HK-2 (cell line): ENCODE data around the gene SEMA6B.
"Not testable (repeated sequence)": the region's sequence is repeated elsewhere in the genome, so short reads cannot be mapped to it uniquely, and the experiment has no call there.

ENCODE experiments used
- DNase-seq: peaks from one replicate; pipeline ENCODE4 v3.0.0-alpha.2; 2018; ENCODE audit not compliant: unreplicated experiment

Gene SEMA6B

DNA sequence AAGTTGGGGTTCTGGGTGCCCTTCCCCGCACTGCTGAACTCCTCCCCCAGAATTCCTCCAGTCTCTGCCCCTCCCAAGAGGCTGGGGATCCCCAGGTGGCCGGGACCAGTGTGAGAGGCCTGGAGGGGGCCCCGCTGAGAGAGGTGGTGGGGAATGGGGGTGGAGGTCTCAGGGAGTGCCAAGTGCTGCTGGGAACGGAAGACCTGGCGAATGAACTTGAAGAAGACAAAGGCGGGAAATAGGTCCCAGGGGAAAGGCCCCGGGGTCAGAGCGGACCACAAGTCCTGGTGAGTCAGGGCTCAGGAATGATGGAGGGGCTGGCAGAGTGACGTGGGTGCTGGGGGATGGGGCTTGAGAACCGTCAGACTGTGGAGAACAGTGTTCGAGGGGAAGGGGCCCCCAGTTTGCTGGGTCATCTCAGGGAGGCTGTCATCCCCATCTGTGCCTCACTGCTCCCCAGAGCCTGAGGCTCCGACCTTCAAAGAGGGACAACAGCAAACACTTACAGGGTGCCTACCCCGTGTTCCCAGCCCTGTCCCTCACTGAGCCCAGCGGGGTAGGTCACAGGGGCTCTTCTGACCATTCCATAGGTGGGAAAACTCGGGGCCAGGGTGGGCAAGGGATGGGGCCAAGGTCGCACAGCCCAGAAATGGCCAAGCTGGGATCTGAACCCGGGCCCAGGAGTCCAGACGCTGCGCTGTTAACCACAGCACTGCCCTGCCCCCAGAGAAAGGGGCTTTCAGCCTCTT is 16.0 kb upstream of the SEMA6B start:
- DNase-seq: peak; percentile 92

DNA sequence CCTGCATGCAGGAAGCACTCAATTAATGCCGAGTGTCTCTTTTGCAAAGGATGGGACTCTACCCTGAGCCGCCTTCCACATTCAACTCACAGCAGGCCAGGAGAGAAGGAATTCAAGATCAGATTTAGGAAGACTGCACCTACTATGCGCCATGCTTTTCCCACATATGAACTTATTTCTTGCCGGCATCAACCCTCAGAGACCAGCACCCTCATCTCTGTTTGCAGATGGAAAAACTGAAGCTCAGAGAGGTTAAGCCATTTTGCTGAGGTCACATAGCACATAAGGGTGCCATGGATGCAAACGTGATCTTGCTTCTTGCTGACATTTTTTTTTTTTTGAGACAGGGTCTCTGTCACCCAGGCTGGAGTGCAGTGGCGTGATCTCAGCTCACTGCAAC is 14.2 kb upstream of the SEMA6B start:
- DNase-seq: no peak

DNA sequence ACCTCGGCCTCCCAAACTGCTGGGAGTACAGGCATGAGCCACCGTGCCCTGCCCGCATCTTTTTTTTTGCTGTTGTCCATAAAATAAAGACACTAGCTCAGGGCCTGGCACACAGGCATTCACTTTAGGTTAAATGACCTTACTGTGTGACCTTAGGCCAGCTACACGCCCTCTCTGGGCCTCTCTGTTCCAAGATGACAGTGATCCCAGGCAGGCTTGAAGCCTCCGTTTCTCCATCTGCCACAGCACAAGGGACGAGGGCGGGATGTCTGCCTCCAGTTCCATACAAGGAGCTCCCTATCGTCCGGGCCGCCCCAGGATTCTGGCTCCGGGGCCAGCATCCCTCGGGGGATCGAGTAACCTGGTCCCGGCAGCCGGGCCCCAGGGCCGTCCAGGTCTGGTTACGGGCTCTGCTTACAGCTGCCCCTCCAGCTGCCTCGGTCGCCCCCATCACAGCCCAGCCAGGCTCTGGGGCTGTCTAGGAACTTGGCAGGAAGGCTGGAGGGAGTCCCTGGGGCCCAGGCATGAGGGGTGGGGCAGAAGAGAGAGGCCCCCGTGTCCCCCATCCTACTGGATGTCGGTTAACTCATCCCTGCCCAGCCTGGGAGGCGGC is 11.9 kb upstream of the SEMA6B start:
- DNase-seq: no peak

DNA sequence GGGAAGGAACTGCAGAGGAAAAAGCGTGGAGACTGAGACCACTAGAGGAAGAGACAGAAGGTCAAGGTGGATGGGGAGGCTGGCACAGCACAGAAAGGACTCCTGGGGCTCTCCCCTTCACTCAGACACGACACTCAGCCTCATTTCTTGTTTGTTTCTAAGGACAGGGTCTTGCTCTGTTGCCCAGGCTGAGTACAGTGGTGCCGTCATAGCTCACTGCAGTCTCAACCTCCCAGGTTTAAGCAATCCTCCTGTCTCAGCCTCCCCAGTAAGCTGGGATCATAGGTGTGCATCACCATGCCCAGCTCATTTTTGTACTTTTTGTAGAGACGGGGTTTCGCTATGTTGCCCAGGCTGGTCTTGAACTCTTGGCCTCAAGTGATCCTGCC is 11.4 kb upstream of the SEMA6B start:
- no peak for DNase-seq

DNA sequence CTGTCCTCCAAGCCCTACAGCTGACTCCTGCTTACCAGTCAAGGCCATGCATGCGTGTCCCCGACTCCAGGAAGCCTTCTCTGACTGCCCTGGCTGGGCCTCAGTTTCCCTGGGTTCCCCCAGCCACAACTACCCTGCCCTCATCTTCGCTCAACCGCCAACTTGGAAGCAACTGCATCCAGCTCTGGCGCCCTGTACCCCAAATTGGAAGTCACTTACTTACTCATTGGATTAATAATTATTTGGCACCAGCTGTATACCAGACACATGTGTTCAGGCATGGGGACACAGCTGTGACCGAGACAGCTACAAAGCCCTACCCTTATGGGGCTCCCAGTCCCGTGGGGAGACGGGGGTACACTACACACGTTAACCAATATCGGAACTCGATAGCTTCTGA is 10.9 kb upstream of the SEMA6B start:
- no peak for DNase-seq

DNA sequence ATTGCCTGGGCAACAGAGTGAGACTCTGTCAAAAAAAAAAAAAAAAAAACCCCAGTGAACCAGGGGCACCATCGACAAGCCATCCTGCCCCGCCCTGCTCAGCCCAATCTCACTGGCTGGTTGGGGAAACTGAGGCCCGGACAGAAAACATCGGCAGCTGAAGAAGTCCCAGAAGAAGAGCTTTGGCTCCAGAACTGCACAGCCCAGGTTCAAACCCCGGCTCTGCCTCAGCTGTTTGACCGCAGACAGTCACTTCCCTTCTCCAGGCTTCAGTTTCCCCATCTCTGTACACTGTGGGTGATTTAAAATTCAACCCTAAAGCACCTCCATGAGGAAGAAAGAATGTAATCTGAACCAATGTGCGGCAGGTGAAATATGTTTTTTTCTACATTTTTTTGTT is 9.4 kb upstream of the SEMA6B start:
- no peak for DNase-seq

DNA sequence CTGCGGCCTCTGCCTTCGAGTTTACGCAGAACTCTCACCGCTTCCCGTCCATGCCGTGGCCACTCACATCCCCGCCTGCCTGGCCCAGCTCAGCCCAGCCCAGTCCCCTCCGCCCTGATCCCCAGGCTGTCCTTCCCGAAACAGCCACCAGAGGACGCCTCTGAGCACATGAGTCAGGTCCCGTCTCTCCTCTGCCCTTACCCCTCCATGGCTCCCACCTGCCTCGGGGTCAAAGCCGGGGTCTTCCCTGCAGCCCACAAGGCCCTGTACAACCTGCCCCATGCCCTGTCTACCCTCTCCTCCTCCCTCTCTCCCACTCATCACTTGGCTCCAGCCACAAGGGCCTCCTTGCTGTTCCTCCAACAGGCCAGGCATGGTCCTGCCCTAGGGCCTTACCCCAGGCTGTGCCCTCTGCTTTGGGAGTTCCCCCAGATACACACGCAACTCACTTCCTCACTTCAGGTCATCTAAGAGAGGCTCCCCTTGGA is 8.1 kb upstream of the SEMA6B start:
- DNase-seq: peak; percentile 64

DNA sequence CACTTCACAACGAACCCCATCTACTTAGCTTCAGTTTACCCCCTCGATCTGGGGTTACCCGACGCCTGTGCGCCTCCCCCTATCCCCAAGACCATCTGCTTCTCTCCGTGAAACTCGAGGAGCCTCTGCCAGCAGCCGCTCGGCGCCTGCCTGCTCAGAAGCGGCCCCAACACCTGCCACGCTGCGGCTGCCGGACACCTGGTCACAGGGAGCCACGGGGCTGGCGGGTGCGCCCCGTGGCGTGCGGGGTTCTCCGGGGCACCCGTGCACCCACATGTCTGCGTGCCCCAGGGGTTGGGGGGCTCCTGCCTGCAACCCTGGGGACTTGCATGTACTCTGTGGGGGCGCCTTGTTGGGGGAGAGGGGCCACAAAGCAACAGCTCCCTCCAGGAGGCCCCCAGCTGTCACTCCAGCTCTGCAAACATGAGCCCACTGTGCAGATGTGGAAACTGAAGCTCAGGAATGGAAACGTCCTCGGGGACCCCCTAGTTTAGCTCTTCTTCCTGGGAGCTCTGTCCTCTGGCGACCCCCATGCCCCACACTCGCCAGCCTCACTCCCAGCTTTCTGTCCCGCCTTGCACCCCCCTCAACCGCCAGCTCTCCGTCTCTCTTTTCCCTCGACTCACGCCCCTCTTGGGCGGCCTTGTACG is 7.0 kb upstream of the SEMA6B start:
- DNase-seq: no peak

DNA sequence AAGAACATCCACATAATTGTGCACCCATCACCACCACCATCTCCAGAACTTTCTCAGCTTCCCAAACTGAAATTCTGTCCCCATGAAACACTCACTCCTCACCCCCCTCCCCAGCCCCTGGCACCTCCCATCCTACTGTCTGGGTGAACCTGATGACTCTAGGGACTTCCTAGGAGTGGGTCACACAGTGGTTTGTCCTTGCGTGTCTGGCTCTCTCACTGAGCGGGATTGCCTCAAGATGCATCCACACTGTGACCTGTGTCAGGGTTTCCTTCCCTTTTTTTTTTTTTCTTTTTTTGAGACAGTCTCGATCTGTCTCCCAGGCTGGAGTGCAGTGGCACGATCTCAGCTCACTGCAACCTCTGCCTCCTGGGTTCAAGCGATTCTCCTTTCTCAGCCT is 4.1 kb upstream of the SEMA6B start:
- DNase-seq: not testable (repeated sequence)

DNA sequence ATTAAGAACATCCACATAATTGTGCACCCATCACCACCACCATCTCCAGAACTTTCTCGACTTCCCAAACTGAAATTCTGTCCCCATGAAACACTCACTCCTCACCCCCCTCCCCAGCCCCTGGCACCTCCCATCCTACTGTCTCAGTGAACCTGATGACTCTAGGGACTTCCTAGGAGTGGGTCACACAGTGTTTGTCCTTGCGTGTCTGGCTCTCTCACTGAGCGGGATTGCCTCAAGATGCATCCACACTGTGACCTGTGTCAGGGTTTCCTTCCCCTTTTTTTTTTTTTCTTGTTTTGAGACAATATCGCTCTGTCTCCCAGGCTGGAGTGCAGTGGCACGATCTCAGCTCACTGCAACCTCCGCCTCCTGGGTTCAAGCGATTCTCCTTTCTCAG is 2.6 kb upstream of the SEMA6B start:
- not testable (repeated sequence) for DNase-seq

DNA sequence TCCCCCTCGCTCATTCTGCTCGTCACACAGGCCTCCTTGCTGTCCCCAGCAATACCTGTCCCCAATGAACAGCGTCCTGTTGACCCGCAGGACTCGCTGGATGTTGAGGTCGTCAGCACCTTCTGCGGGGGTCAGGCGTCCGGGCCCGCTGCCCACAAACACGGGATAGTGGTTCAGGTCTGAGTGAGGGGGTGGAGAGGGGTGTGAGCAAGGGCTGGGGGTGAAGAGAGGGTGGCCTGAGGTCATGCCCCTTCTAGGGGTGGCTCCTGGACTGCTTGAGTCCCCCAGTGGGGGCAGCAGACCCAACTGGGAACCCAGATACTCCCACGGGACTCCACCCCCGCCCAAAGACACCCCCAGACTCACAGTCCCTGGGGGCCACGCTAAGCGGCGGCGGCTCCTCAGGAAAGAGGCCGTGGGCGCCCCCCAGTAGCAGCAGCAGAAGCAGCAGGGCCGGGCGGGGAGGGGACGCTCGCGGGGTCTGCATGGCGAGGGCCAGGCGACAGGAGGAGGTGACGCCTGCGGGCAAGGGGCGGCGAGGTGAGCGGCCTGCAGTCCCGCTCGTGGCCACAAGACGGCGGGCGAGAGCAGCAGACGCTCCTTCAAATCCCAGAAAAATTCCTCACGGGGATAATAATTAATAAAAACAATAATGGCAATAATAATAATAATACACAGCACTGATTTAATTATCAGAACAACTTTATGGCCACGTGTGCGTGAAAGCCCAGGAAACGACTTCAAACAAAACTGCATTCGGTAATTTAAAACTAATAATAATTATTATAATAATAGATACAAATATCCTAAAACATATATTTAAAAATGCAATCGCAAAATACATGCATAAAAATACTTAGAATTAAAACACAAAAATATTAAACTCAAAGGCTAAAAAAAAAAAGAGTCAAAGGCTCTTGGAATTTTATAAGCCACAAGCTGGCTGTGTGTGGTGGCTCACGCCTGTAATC is 1.2 kb downstream of the SEMA6B start:
- no peak for DNase-seq

DNA sequence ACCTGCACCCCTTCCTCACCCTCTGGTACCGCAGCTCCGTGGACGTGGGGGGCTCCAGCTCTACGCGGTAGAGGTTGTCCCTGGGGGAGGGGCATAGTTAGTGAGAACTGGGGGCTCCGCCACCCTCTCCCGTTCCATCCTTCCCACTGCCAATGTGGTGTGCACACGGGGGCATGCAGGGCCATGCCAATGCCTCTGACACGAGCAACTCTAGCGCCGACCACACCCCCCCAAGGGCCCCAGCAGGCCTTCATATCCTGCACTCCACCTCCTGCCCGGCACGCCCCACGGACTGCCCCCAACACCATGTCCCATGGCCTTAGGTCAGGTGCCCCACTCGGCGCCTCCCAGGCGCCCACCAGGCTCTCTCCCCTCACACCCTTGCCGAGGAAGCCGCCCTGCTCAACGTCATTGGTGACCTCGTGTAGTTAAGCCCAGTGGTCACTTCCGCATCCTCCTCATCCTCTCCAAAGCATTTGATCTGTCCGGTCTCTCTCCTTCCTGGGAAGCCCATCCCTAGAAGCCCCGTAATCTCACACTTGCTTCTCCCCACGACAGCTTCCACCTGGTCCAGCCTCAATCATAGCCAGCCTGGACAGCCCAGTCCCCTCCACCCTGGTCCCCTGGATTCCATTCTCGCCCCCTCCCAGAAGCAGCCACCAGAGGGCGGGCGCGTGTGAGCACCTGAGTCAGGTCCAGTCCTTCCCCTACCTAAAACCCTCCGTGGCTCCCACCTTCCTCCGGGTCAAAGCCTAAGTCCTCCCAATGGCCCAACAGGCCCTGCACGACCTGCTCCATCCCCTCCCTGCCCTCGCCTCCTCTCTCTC is 2.1 kb downstream of the SEMA6B start:
- no peak for DNase-seq

DNA sequence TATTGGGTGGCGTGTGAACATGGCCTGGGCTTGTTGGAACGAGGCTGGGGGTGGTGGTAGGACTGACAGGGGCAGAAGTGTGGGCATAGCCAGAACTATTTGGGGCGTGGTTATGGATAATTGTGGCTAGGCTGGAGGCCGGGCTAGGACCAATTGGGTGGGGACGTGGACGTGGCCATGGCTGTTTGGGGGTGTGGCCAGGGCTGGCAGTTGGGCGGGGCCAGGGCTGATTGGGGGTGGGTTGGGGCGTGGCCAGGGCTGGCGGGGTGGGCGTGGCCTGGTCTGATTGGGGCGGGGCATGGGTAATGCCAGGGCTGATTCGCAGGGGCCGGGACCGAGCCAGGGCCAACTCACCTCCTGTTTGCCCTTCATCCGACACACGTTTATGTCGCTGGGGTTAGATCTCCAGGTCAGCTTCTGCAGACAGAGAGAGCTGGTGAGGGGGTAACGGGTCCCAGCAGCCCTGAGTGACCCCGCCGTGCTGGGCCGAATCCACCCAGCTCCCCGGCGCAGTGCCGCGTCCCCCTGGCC is 2.8 kb downstream of the SEMA6B start:
- DNase-seq: no peak

DNA sequence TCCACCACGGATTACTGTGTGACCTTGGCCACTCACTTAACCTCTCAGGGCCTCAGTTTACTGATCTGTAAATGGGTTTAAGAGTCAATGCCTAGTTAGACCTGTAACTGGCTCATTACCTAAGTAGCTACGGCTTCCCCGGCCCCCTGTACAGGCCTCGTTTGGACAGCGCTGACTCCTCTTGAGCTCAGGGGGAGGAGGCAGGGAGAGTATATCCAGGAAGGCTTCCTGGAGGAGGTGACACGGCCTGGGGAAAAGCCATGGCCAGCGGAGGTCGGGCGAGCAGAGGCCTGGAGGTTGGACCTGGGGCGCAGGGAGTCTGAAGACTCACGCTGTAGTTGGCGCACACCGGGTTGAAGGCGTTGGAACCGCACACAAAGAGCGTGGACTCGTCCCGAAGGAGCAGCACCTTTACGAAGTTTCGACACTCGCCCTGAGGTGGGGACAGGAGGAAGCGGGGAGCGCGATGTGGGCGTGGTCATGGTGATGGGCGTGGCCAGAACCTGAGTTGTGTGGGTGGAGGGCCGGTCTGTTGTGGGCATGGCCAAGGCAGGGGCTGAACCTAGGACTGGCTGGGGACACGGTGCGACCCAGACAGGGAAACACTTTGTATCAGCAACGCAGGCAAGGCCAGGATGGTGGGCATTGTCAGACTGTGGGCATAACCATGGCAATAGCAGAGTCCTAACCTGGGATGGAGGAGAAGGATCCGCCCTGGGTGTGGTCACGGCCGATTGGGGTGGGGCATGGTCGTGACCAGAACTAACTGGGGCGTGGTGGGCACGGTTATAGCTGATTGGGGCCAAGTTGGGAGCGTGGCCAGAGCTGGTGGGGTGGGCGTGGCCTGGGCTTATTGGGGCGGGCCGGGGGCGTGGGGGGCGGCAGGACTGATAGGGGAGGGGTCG is 3.6 kb downstream of the SEMA6B start:
- no peak for DNase-seq

DNA sequence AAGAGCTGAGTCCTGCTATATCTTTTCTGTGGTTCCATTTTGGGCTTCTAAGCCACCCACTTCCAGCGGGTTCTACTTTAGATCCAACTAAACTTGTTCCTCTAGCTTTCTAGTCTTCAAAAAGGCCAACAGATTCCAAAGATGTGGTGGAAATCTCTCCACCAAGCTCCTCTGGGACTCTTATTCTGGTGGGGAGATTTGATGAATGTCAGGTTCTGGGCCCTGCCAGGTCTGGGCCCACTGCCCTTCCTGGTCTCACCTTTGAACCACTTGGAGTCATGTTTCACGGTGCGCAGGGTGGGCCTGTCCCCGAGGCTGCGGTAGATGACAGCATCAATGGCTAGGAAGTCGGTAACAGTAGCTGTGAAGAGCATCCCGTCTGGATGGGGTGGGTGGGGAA is 4.8 kb downstream of the SEMA6B start:
- no peak for DNase-seq

DNA sequence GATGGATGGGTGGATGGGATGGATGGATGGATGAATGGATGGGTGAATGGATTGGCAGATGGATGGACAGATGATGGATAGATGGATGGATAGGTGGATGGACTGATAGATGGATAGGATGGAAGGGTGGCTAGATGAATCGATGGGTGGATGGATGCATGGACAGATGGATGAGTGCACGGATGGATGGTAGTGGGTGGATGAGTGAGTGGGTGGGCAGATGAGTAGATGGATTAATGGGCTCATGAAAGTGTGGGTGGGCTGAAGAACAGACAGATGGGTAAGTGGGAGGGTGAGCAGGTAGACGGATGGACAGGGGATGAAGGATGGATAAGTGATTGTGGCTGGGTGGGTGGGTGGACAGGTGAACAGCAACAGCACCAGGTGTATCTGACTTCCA is 5.7 kb downstream of the SEMA6B start:
- DNase-seq: no peak

DNA sequence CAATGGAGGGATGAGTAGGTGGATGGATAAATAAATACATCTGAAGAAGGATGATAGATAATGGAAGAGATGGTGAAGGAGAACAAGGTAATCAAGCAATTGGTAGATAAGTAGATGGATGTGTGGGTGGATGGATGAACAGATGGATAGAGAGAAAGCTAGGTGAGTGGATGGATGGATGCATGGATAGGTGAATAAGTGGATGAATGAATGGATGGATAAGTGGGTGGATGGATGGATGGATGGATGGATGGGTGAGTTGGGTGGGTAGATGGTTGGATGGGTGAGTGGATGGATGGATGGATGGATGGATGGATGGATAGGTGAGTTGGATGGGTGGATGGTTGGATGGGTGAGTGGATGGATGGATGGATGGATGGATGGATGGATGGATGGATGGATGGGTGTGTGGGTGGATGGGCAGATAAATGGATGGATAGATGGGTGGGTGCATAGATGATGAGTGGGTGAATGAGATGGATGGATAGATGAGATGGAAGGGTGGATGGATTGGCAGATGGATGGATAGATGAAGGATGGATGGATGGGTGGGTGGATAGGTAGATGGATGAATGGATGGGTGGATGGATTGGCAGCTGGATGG is 6.3 kb downstream of the SEMA6B start:
- DNase-seq: no peak

DNA sequence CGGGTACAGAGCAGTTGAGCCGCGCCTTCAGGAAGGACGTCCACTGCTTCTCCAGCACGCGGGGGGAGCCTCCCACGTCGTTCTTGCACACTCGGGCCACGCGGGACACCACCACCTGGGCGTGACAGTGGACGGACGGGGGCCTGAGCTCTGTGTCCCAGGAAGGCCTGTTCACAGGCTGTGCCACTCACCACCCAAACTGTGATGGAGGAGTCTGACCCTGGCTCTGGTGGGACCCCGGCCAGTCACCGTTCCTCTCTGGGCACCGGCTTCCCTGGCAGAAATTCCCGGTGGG is 7.0 kb downstream of the SEMA6B start:
- DNase-seq: no peak

DNA sequence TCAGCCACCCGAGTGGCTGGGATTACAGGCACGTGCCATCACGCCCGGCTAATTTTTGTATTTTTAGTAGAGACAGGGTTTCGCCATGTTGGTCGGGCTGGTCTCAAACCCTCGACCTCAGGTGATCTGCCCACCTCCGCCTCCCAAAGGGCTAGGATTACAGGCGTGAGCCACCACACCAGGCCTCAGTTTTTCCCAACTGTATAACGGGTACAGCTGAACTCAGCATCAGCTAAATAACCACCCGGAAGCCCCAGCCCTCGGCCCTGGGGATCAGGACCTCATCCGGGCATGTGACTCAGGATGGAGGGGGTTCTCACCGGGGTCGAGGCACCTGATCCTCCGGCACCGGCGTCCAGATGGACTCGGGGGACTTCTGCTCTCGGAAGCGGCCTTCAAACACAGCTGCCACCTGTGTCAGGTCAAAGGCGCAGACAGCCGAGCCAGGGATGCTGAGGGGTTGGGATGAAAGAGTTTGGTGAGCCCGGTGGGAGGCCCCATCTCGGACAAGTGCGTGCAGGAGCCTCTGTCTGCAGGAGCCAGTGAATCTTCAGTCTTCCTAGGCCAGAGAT is 8.9 kb downstream of the SEMA6B start:
- DNase-seq: no peak
